HepG2 (cell line): ENCODE results near the gene ASB5. TPM values are rescaled to one million over a fixed set of nuclear protein-coding genes. Genes with fewer than 3 reads are reported as not detected.

Source experiments
- ATAC-seq: fragments of 200-7000 bp; cut with Tn5 transposase; 3 replicates; pipeline ENCODE4 v1.9.1; 2020; ENCODE audit warnings: mild to moderate bottlenecking, moderate library complexity
- BruUV-seq: library from RNA; stranded (reverse); fragments of 400-500 nt; replicated peaks from 2 replicates; lab custom pipeline; 2021; lab: Mats Ljungman, UMichigan
- CTCF ChIA-PET: fragments of 300-600 bp; formaldehyde crosslinking; extraction: SDS; loops from one replicate; lab custom pipeline; 2021; ENCODE audit warnings: low total read pairs, inconsistent platforms, low intra/inter-chr PET ratio; lab: Yijun Ruan, JAX
- POLR2A ChIA-PET: fragments of 350-600 bp; sonication (Branson Sonifier 250); formaldehyde crosslinking; loops from one replicate; lab custom pipeline; 2020; ENCODE audit warnings: antibody characterized with exemption, inconsistent platforms; lab: Yijun Ruan, JAX
- DNase-seq: peaks from one replicate; pipeline ENCODE4 v3.0.0-alpha.2; 2015; ENCODE audit warnings: low spot score
- FAIRE-seq: peaks from 3 replicates; lab custom pipeline; 2011; peaks lifted over from hg19 to GRCh38; lab: Jason Lieb, UNC
- H2AFZ ChIP-seq: one replicate; pipeline ENCODE4 v1.6.1; 2011; ENCODE audit warnings: low read length, inconsistent platforms
- H3K27ac ChIP-seq: fragments of 300-600 bp; 3 replicates; pipeline ENCODE4 v1.8.0; 2011; ENCODE audit warnings: mixed run types, mild to moderate bottlenecking, mixed read lengths, low read length, inconsistent platforms; ENCODE audit not compliant: insufficient read depth; ENCODE audit errors: extremely low read length
- H3K27me3 ChIP-seq, 2 experiments: fragments of 200-600 bp in 1 of 2; 2 replicates in 1 of 2; 3 replicates in 1 of 2; pipeline versions ENCODE4 v1.6.0 to v1.8.0; 2011; ENCODE audit warnings: low read length in 2 of 2, mild to moderate bottlenecking in 2 of 2, moderate library complexity in 2 of 2, inconsistent platforms in 1 of 2; ENCODE audit not compliant: insufficient read depth in 2 of 2, control insufficient read depth in 1 of 2
- H3K36me3 ChIP-seq, 2 experiments: fragments of 200-600 bp in 1 of 2; replicated peaks in 1 of 2; 2 replicates in 1 of 2; 3 replicates in 1 of 2; pipeline versions ENCODE4 v1.5.1 to v1.8.0; 2011; ENCODE audit warnings: low read length in 2 of 2, inconsistent platforms in 1 of 2; ENCODE audit not compliant: insufficient read depth in 2 of 2, control insufficient read depth in 1 of 2
- H3K4me1 ChIP-seq: 2 replicates; pipeline ENCODE4 v1.5.1; 2012; ENCODE audit warnings: low read length, inconsistent platforms; ENCODE audit not compliant: insufficient read depth
- H3K4me2 ChIP-seq: 2 replicates; pipeline ENCODE4 v1.6.0; 2011; ENCODE audit warnings: low read depth, low read length, inconsistent platforms
- H3K4me3 ChIP-seq, 3 experiments: fragments of 200-600 bp in 1 of 3; sonication (generic), shearing (Covaris generic) in 1 of 3; replicated peaks in 1 of 3; 2 replicates each; pipeline ENCODE4 v1.5.1; 2011 to 2016; ENCODE audit warnings: low read length in 3 of 3, inconsistent platforms in 2 of 3, low read depth in 2 of 3, mild to moderate bottlenecking in 2 of 3, control low read depth in 1 of 3, mixed read lengths in 1 of 3; ENCODE audit not compliant: insufficient read depth in 1 of 3
- H3K79me2 ChIP-seq: one replicate; pipeline ENCODE4 v1.6.1; 2011; ENCODE audit warnings: low read length, inconsistent platforms; ENCODE audit not compliant: insufficient read depth
- H3K9ac ChIP-seq: 2 replicates; pipeline ENCODE4 v1.6.0; 2011; ENCODE audit warnings: mild to moderate bottlenecking, low read depth, low read length, inconsistent platforms; ENCODE audit not compliant: insufficient read depth
- H3K9me3 ChIP-seq: 2 replicates; pipeline ENCODE4 v1.5.1; 2012; ENCODE audit warnings: mild to moderate bottlenecking, low read length
- H4K20me1 ChIP-seq: 2 replicates; pipeline ENCODE4 v1.6.0; 2011; ENCODE audit warnings: inconsistent platforms, mild to moderate bottlenecking, low read length, moderate library complexity; ENCODE audit not compliant: insufficient read depth
- HNF4A ChIP-seq: sonication (generic); formaldehyde crosslinking; IDR thresholded peaks from 2 replicates; pipeline ENCODE4 v1.4.0; 2020; ENCODE audit warnings: missing genetic modification reagents
- JDP2 ChIP-seq: sonication (generic); formaldehyde crosslinking; IDR thresholded peaks from 2 replicates; pipeline ENCODE4 v1.8.1; 2022; ENCODE audit warnings: missing genetic modification reagents, borderline replicate concordance
- KMT2A ChIP-seq: sonication (generic); formaldehyde crosslinking; IDR thresholded peaks from 2 replicates; pipeline ENCODE4 v1.4.0; 2020; ENCODE audit warnings: missing genetic modification reagents
- SATB2 ChIP-seq: sonication (generic); formaldehyde crosslinking; IDR thresholded peaks from 2 replicates; pipeline ENCODE4 v1.5.0; 2020; ENCODE audit warnings: missing genetic modification reagents
- SOX13 ChIP-seq, 3 experiments: fragments of 450-650 bp in 1 of 3; sonication (generic) in 1 of 3; formaldehyde crosslinking in 1 of 3; IDR thresholded peaks in 2 of 3; conservative IDR thresholded peaks in 1 of 3; 2 replicates each; pipeline versions ENCODE4 v1.5.0 to v1.6.1; 2016 to 2020; ENCODE audit warnings: antibody characterized with exemption in 1 of 3, mild to moderate bottlenecking in 1 of 3, missing compliant biosample characterization in 1 of 3, missing genetic modification reagents in 1 of 3, moderate library complexity in 1 of 3
- XBP1 ChIP-seq: sonication (generic); formaldehyde crosslinking; IDR thresholded peaks from 2 replicates; pipeline ENCODE4 v1.5.0; 2020; ENCODE audit warnings: missing genetic modification reagents
- ZFP36L2 ChIP-seq: sonication (generic); formaldehyde crosslinking; IDR thresholded peaks from 2 replicates; pipeline ENCODE4 v1.4.0; 2020; ENCODE audit warnings: missing genetic modification reagents
- ZFP37 ChIP-seq: sonication (generic); formaldehyde crosslinking; IDR thresholded peaks from 2 replicates; pipeline ENCODE4 v1.4.0; 2020; ENCODE audit warnings: missing genetic modification reagents, borderline replicate concordance
- ZNF292 ChIP-seq: sonication (generic); formaldehyde crosslinking; IDR thresholded peaks from 2 replicates; pipeline ENCODE4 v1.8.1; 2022; ENCODE audit warnings: mild to moderate bottlenecking, low read depth, missing genetic modification reagents, borderline replicate concordance
- WGBS: methylation state at CpG from one replicate; pipeline ENCODE4 v1.1.6; 2017; ENCODE audit warnings: low lambda C conversion rate; 5-methylcytosine and 5-hydroxymethylcytosine counted together
- in situ Hi-C: cut with HindIII; loops from 2 replicates; pipeline ENCODE4 v1.10.0; 2017; ENCODE audit warnings: low pct_unique_long_range_greater_than_20kb; ENCODE audit not compliant: extremely low pct_ligation_motif_present
- intact Hi-C: fragments of 100-400 bp; cut with micrococcal nuclease; formaldehyde crosslinking; loops from one replicate; pipeline ENCODE4 v1.10.0; 2022; ENCODE audit not compliant: unreplicated experiment
- polyA plus RNA-seq, 8 experiments: library from polyadenylated mRNA; depleted of rRNA in 3 of 8; stranded (reverse) in 7 of 8; unstranded in 1 of 8; fragments of >200 nt; fragmentation: Illumina TruSeq in 4 of 8; extraction: Trizol in 4 of 8; gene quantifications; 2 replicates each; pipeline versions ENCODE4 v1.2.1 to v1.2.3, GENCODE V29; 2011 to 2016; ENCODE audit warnings: low read depth in 4 of 8, missing spikeins in 1 of 8, mixed read lengths in 1 of 8; ENCODE audit not compliant: insufficient read depth in 1 of 8
- total RNA-seq, 5 experiments: library from RNA; depleted of rRNA; stranded (reverse); fragments of >200 nt; fragmentation: Illumina TruSeq; extraction: Trizol; gene quantifications; 2 replicates each; pipeline ENCODE4 v1.2.3, GENCODE V29; 2016; ENCODE audit warnings: low read depth in 1 of 5
- TF ChIP-seq, protein P1 (sequence below): sonication (generic); formaldehyde crosslinking; conservative IDR thresholded peaks from 2 replicates; pipeline ENCODE4 v1.8.0; 2022; ENCODE audit warnings: low read depth, missing genetic modification reagents
- TF ChIP-seq, protein P2 (sequence below): sonication (generic); formaldehyde crosslinking; IDR thresholded peaks from 2 replicates; pipeline ENCODE4; 2020; ENCODE audit warnings: missing genetic modification reagents, mild to moderate bottlenecking, borderline replicate concordance
- TF ChIP-seq, protein P3 (sequence below): sonication (generic); formaldehyde crosslinking; IDR thresholded peaks from 2 replicates; pipeline ENCODE4 v1.4.0; 2020; ENCODE audit warnings: missing genetic modification reagents, borderline replicate concordance

The ASB5 gene
- total and polyA plus RNA-seq, 2 of the 13 experiments (the other 11 are each of a cell fraction or from before 2014, with no cell fraction given) = not detected

DNA sequence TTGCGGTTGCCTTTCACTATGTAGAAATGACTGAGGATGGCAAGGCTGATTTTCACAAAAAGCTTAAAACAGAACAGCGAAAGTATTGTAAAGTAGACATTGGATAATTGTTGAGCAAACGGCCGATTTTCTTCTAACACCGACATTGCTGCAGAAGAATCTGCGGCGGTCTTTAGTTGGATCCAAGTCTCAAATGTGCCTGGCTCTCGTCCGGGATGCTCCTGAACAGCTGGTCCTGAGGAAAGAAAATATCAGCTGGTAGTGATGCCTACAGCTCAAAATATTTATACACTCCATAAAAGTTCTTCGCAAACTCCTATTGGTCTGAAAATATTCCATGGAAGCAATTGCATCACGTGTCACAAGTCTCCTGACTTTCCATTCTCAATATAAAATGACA lies at the start of gene ASB5 (continued):
- TF ChIP-seq, protein P1, sequence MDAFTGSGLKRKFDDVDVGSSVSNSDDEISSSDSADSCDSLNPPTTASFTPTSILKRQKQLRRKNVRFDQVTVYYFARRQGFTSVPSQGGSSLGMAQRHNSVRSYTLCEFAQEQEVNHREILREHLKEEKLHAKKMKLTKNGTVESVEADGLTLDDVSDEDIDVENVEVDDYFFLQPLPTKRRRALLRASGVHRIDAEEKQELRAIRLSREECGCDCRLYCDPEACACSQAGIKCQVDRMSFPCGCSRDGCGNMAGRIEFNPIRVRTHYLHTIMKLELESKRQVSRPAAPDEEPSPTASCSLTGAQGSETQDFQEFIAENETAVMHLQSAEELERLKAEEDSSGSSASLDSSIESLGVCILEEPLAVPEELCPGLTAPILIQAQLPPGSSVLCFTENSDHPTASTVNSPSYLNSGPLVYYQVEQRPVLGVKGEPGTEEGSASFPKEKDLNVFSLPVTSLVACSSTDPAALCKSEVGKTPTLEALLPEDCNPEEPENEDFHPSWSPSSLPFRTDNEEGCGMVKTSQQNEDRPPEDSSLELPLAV (CRISPR knock-in tag) = no peak
- TF ChIP-seq SOX13 (IDR thresholded peaks at IDR 0.05) = no peak
- no peak for TF ChIP-seq SOX13 (CRISPR knock-in tag; conservative IDR thresholded peaks at IDR 0.05 in 1 of 2, IDR thresholded peaks at IDR 0.05 in 1 of 2)

DNA sequence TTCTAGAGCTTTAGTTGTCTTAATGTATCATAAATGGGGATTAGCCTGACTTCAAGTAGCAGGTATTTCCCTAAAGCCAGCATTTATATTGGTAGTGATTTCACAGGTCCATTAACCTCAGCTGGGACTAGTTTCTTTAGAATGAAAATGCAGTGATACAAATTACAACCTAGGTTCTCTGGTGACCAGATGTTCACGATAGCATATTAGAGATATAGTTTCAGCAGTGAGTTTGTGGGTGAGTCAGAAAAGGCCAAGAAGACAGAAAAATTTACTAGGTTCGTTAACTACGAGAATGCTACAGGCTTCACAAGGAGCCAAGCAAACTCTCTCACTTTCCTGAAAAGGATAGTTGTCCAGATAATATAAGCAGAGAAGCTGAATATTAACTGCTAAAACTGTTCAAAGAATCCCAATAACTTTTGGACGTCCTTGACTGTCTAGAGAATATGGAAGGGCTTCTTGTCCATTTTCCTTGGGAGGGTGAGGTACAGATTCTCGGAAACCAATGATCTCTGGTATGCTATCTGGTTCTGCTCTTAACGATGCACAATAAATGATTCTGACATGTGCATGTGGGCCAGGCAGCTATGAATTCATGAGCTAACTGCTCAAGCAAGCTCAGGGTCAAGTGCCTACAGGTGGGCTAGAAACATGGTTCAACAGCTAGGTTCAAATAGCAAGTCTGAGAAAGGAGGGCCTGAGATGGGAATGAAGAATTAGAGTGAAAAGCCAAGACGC lies 44.7 kb upstream of the ASB5 start:
- Histone ChIP-seq H3K27ac (no peak overlapping the region), H4K20me1 (no peaks in the 10 kb centered on the region), H3K9me3 (no peaks in the 10 kb centered on the region), H3K4me2 (no peak overlapping the region), H3K27me3 (peaks cover 0 to 11% of the 10 kb centered on the region in 2 experiments; a peak in 1 of 5 replicates), H3K36me3 (no peaks in the 10 kb centered on the region), H3K4me1 (0 out of 2 replicates have a peak, but pooled peaks cover 3% of the 10 kb centered on the region), H3K9ac (no peak overlapping the region), H2AFZ (no peak overlapping the region), H3K4me3 (no peak overlapping the region), H3K79me2 (no peaks in the 10 kb centered on the region)
- intact Hi-C loops (no loop called here), in situ Hi-C loops (loop anchor here (10.0 kb wide), 1 partner anchor 119 kb away; the partner anchor contains the start of gene SPATA4)
- DNase-seq = no peak
- CTCF ChIA-PET = no interaction called here
- no TSS peak for BruUV-seq
- WGBS = 27% methylated on average over 7 of the region's 7 CpGs
- no peak for FAIRE-seq
- no peak for ATAC-seq
- POLR2A ChIA-PET = no interaction called here
- TF ChIP-seq JDP2 (CRISPR knock-in tag) (no peak), SATB2 (CRISPR knock-in tag) (no peak), ZFP36L2 (CRISPR knock-in tag) (no peak), ZFP37 (no peak), XBP1 (CRISPR knock-in tag) (no peak), HNF4A (CRISPR knock-in tag) (no peak), ZNF292 (no peak), KMT2A (no peak)
- TF ChIP-seq, protein P2, sequence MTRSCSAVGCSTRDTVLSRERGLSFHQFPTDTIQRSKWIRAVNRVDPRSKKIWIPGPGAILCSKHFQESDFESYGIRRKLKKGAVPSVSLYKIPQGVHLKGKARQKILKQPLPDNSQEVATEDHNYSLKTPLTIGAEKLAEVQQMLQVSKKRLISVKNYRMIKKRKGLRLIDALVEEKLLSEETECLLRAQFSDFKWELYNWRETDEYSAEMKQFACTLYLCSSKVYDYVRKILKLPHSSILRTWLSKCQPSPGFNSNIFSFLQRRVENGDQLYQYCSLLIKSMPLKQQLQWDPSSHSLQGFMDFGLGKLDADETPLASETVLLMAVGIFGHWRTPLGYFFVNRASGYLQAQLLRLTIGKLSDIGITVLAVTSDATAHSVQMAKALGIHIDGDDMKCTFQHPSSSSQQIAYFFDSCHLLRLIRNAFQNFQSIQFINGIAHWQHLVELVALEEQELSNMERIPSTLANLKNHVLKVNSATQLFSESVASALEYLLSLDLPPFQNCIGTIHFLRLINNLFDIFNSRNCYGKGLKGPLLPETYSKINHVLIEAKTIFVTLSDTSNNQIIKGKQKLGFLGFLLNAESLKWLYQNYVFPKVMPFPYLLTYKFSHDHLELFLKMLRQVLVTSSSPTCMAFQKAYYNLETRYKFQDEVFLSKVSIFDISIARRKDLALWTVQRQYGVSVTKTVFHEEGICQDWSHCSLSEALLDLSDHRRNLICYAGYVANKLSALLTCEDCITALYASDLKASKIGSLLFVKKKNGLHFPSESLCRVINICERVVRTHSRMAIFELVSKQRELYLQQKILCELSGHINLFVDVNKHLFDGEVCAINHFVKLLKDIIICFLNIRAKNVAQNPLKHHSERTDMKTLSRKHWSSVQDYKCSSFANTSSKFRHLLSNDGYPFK (CRISPR knock-in tag) = no peak
- TF ChIP-seq, protein P3, sequence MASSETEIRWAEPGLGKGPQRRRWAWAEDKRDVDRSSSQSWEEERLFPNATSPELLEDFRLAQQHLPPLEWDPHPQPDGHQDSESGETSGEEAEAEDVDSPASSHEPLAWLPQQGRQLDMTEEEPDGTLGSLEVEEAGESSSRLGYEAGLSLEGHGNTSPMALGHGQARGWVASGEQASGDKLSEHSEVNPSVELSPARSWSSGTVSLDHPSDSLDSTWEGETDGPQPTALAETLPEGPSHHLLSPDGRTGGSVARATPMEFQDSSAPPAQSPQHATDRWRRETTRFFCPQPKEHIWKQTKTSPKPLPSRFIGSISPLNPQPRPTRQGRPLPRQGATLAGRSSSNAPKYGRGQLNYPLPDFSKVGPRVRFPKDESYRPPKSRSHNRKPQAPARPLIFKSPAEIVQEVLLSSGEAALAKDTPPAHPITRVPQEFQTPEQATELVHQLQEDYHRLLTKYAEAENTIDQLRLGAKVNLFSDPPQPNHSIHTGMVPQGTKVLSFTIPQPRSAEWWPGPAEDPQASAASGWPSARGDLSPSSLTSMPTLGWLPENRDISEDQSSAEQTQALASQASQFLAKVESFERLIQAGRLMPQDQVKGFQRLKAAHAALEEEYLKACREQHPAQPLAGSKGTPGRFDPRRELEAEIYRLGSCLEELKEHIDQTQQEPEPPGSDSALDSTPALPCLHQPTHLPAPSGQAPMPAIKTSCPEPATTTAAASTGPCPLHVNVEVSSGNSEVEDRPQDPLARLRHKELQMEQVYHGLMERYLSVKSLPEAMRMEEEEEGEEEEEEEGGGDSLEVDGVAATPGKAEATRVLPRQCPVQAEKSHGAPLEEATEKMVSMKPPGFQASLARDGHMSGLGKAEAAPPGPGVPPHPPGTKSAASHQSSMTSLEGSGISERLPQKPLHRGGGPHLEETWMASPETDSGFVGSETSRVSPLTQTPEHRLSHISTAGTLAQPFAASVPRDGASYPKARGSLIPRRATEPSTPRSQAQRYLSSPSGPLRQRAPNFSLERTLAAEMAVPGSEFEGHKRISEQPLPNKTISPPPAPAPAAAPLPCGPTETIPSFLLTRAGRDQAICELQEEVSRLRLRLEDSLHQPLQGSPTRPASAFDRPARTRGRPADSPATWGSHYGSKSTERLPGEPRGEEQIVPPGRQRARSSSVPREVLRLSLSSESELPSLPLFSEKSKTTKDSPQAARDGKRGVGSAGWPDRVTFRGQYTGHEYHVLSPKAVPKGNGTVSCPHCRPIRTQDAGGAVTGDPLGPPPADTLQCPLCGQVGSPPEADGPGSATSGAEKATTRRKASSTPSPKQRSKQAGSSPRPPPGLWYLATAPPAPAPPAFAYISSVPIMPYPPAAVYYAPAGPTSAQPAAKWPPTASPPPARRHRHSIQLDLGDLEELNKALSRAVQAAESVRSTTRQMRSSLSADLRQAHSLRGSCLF (CRISPR knock-in tag) = no peak
